H1 (cell line): ENCODE results near the gene PTGER3.

ENCODE experiments used
- BCL11A ChIP-seq, 2 experiments: IDR thresholded peaks; one replicate each; pipeline ENCODE4 v1.6.1; 2011; ENCODE audit warnings: low read depth in 2 of 2, low read length in 2 of 2, mild to moderate bottlenecking in 2 of 2
- CHD1 ChIP-seq: IDR thresholded peaks from 2 replicates; pipeline ENCODE4 v1.6.1; 2012; ENCODE audit warnings: low read depth, low read length, improper control_type of control experiment
- CTCF ChIP-seq, 3 experiments: IDR thresholded peaks; 1 replicate in 2 of 3; 2 replicates in 1 of 3; pipeline versions ENCODE4 v1.5.1 to v1.6.1; 2011; ENCODE audit warnings: low read length in 3 of 3, mild to moderate bottlenecking in 3 of 3, inconsistent platforms in 2 of 3, low read depth in 1 of 3, moderate library complexity in 1 of 3; ENCODE audit not compliant: insufficient read depth in 1 of 3; ENCODE audit errors: control extremely low read depth in 1 of 3
- GABPA ChIP-seq: IDR thresholded peaks from 2 replicates; pipeline ENCODE4 v1.6.1; 2011; ENCODE audit warnings: mild to moderate bottlenecking, low read length, moderate library complexity, borderline replicate concordance; ENCODE audit not compliant: insufficient read depth
- NRF1 ChIP-seq: IDR thresholded peaks from 2 replicates; pipeline ENCODE4 v1.6.1; 2011; ENCODE audit warnings: mild to moderate bottlenecking, low read depth, low read length, improper control_type of control experiment
- PHF8 ChIP-seq: fragments of 200-600 bp; sonication (generic); conservative IDR thresholded peaks from 2 replicates; pipeline ENCODE4 v1.7.1; 2012; ENCODE audit warnings: low read depth, mild to moderate bottlenecking, inconsistent platforms, low read length, moderate library complexity
- POLR2A ChIP-seq, 2 experiments: IDR thresholded peaks; 1 replicate in 1 of 2; 2 replicates in 1 of 2; pipeline ENCODE4 v1.6.1; 2011; ENCODE audit warnings: low read depth in 2 of 2, low read length in 2 of 2, mild to moderate bottlenecking in 2 of 2; ENCODE audit errors: control extremely low read depth in 1 of 2
- POLR2AphosphoS5 ChIP-seq: IDR thresholded peaks from 2 replicates; pipeline ENCODE4 v1.6.1; 2011; ENCODE audit warnings: low read depth, low read length
- SP4 ChIP-seq: IDR thresholded peaks from 2 replicates; pipeline ENCODE4 v1.6.1; 2012; ENCODE audit warnings: low read length, inconsistent platforms
- TAF1 ChIP-seq: IDR thresholded peaks from 2 replicates; pipeline ENCODE4 v1.6.1; 2011; ENCODE audit warnings: mild to moderate bottlenecking, low read depth, low read length
- YY1 ChIP-seq: IDR thresholded peaks from 2 replicates; pipeline ENCODE4 v1.6.1; 2011; ENCODE audit warnings: low read depth, mild to moderate bottlenecking, low read length

- TF ChIP-seq CTCF (IDR thresholded peaks at IDR 0.05; ENCODE audit: control extremely low read depth in 1 of 3, insufficient read depth in 1 of 3, low read depth in 1 of 3, low read length in 3 of 3) (no peak), BCL11A (IDR thresholded peaks at IDR 0.05; ENCODE audit: low read depth in 2 of 2, low read length in 2 of 2) (no peak), GABPA (no peak), POLR2A (IDR thresholded peaks at IDR 0.05; ENCODE audit: control extremely low read depth in 1 of 2, low read depth in 2 of 2, low read length in 2 of 2) (no peak), PHF8 (no peak), TAF1 (no peak), YY1 (no peak), NRF1 (no peak), CHD1 (no peak), POLR2AphosphoS5 (no peak), SP4 (no peak)
Measured at GRCh38 chr1:71033136-71033535, 14.5 kb downstream of the PTGER3 start.
